Measurements from ENCODE around the gene HBEGF. TPM values are rescaled to one million over a fixed set of nuclear protein-coding genes. Genes with fewer than 3 reads are reported as not detected.
A peak's percentile ranks its signal among the peaks of the same experiment; 100 is the strongest.

The HBEGF gene
- total RNA-seq, 1 experiment from 2014 or later: 2.4 TPM

DNA sequence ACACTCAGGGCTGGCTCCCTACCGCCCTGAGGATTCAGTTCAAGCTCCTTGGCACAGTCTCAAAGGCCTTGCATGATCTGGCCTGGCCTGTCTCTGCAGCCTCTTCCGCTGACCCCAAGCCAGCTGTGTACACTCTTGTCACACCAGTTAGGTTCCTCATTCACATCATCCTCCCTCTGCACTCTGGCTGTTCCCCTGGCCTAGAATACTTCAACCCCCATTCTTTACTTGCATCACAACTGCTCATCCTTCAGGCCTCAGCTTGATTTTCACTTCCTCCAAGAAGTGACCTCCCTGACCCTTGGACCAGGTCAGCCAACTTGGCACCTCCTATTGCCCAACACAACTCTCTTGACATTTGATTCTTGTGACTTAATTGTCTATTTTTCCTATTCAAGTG is 24.6 kb downstream of the HBEGF start:
- H4K91ac ChIP-seq (ENCODE audit: insufficient read length, low read depth, low read length): no peak overlapping the region
- H3K79me1 ChIP-seq (ENCODE audit: insufficient read depth, low read depth, low read length, poor library complexity, severe bottlenecking): no peaks in the 10 kb centered on the region
- H3T11ph ChIP-seq (ENCODE audit: low read length): no peak overlapping the region
- H3K27ac Mint-ChIP-seq: no peak overlapping the region
- H3K9me3 Mint-ChIP-seq: no peaks in the 10 kb centered on the region; a peak in 1 of 5 replicates
- no peak overlapping the region for H4K5ac ChIP-seq (ENCODE audit: insufficient read length, low read depth, low read length)
- H4K20me1 ChIP-seq (ENCODE audit: control insufficient read depth, insufficient read depth, insufficient read length): no peaks in the 10 kb centered on the region
- no peak overlapping the region for H3K23ac ChIP-seq (ENCODE audit: insufficient read length, low read depth, low read length)
- H3K23me2 ChIP-seq (ENCODE audit: insufficient read length, low read depth, low read length, poor library complexity, severe bottlenecking): no peaks in the 10 kb centered on the region
- H3K9me3 ChIP-seq (ENCODE audit: control insufficient read depth, low read depth, low read length): no peaks in the 10 kb centered on the region
- no peaks in the 10 kb centered on the region for H3K79me2 ChIP-seq (ENCODE audit: insufficient read depth, low read length)
- no peak overlapping the region for H4K8ac ChIP-seq (replicated peaks; ENCODE audit: insufficient read length, low read depth, low read length)
- no peak overlapping the region for H2BK12ac ChIP-seq (ENCODE audit: insufficient read length, low read depth, low read length)
- no peak overlapping the region for H3K4ac ChIP-seq (ENCODE audit: low read depth, low read length)
- no peak overlapping the region for H3K4me2 ChIP-seq (ENCODE audit: insufficient read depth, insufficient read length, low read length)
- no CpG with 5 or more reads among the region's 2 CpGs for WGBS (ENCODE audit: extremely low coverage, insufficient read length, low lambda C conversion rate)
- TF ChIP-seq, protein P1, sequence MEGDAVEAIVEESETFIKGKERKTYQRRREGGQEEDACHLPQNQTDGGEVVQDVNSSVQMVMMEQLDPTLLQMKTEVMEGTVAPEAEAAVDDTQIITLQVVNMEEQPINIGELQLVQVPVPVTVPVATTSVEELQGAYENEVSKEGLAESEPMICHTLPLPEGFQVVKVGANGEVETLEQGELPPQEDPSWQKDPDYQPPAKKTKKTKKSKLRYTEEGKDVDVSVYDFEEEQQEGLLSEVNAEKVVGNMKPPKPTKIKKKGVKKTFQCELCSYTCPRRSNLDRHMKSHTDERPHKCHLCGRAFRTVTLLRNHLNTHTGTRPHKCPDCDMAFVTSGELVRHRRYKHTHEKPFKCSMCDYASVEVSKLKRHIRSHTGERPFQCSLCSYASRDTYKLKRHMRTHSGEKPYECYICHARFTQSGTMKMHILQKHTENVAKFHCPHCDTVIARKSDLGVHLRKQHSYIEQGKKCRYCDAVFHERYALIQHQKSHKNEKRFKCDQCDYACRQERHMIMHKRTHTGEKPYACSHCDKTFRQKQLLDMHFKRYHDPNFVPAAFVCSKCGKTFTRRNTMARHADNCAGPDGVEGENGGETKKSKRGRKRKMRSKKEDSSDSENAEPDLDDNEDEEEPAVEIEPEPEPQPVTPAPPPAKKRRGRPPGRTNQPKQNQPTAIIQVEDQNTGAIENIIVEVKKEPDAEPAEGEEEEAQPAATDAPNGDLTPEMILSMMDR (conservative IDR thresholded peaks at IDR 0.05): no peak
- no peak for DNase-seq
- no peak overlapping the region for H2AFZ ChIP-seq (ENCODE audit: low read length)
- H3K36me3 Mint-ChIP-seq (ENCODE audit: insufficient read depth in 1 of 3, low read depth in 3 of 3): no peaks in the 10 kb centered on the region
- H2BK120ac ChIP-seq (ENCODE audit: low read depth, low read length, poor library complexity, severe bottlenecking): no peak overlapping the region
- no peak overlapping the region for H2AK5ac ChIP-seq (ENCODE audit: insufficient read length, low read length)
- 0 out of 2 replicates have a peak overlapping the region, but pooled peaks have one; percentile 24 for H2BK15ac ChIP-seq (ENCODE audit: low read depth, low read length)
- no peak overlapping the region for H3K9ac ChIP-seq (ENCODE audit: extremely low read depth, insufficient read length, low read length)
- H3K27me3 ChIP-seq (ENCODE audit: insufficient read depth, low read length): no peaks in the 10 kb centered on the region
- H3K18ac ChIP-seq (ENCODE audit: insufficient read length, low read depth, low read length): no peak overlapping the region
- H3K14ac ChIP-seq (ENCODE audit: insufficient read depth, low read length): no peak overlapping the region
- no peak overlapping the region for H2BK20ac ChIP-seq (ENCODE audit: low read depth, low read length, poor library complexity, severe bottlenecking)
- H3K4me1 ChIP-seq (ENCODE audit: insufficient read depth, low read length): no peaks in the 10 kb centered on the region
- H3K4me1 Mint-ChIP-seq: no peaks in the 10 kb centered on the region
- H3K56ac ChIP-seq (ENCODE audit: insufficient read length, low read depth, low read length): no peak overlapping the region
- no peak overlapping the region for H3K4me3 Mint-ChIP-seq
- no peak overlapping the region for H2BK5ac ChIP-seq (ENCODE audit: insufficient read length, low read length)
- H3K27ac ChIP-seq (ENCODE audit: insufficient read length, low read depth, low read length): no peak overlapping the region
- H3K27me3 Mint-ChIP-seq (ENCODE audit: low read depth): no peaks in the 10 kb centered on the region; the same call in none of the 2 replicates

Measured in H9 (cell line).